Muscle of leg (tissue), 11 donors: Measurements from ENCODE around the gene MIGA1. TPM values are rescaled to one million over a fixed set of nuclear protein-coding genes. Genes with fewer than 3 reads are reported as not detected.

Experiments
- DNase-seq: peaks from one replicate; pipeline ENCODE4 v3.0.0; 2013
- H3K27ac ChIP-seq: one replicate; pipeline ENCODE4 v1.5.1; 2013; ENCODE audit warnings: mild to moderate bottlenecking, low read length, control low read depth
- H3K27me3 ChIP-seq: one replicate; pipeline ENCODE4 v1.6.1; 2013; ENCODE audit warnings: low read length; ENCODE audit not compliant: control insufficient read depth, insufficient read depth
- H3K36me3 ChIP-seq: one replicate; pipeline ENCODE4 v1.6.1; 2013; ENCODE audit warnings: low read length; ENCODE audit not compliant: control insufficient read depth, insufficient read depth
- H3K4me1 ChIP-seq: one replicate; pipeline ENCODE4 v1.6.1; 2013; ENCODE audit warnings: low read length; ENCODE audit not compliant: control insufficient read depth, insufficient read depth
- H3K4me3 ChIP-seq: one replicate; pipeline ENCODE4 v1.5.1; 2013; ENCODE audit warnings: low read length, control low read depth
- H3K9me3 ChIP-seq: replicated peaks from 2 replicates; pipeline ENCODE4 v1.6.1; 2013; ENCODE audit warnings: low read depth, low read length; ENCODE audit not compliant: control insufficient read depth
- WGBS: methylation state at CpG from one replicate; pipeline ENCODE4 v1.1.5; 2013; ENCODE audit warnings: missing lambda C conversion rate; ENCODE audit not compliant: insufficient coverage; 5-methylcytosine and 5-hydroxymethylcytosine counted together
- polyA plus RNA-seq, 8 donors: library from polyadenylated mRNA; unstranded; fragments of 120-200 nt; gene quantifications; one replicate each; pipeline versions ENCODE4 v1.2.1 to v1.2.3, GENCODE V29; 2013; ENCODE audit warnings: inconsistent platforms in 1 of 8, low replicate concordance in 1 of 8; ENCODE audit not compliant: insufficient read length in 8 of 8, insufficient read depth in 1 of 8
- total RNA-seq: library from RNA; stranded (reverse); fragments of 120-200 nt; gene quantifications from one replicate; pipeline ENCODE4 v1.2.4, GENCODE V29; 2013

Gene MIGA1
- total and polyA plus RNA-seq, 9 donors, result 7.1 to 16.9 (median 8.9) TPM

- H3K27me3 ChIP-seq, result no peaks in the 10 kb centered on the region
- H3K4me1 ChIP-seq, result no peaks in the 10 kb centered on the region
- no peak for DNase-seq
- WGBS, result 100% methylated on average over 4 of the region's 4 CpGs
- H3K36me3 ChIP-seq, result no peaks in the 10 kb centered on the region
- no peak overlapping the region for H3K27ac ChIP-seq
- H3K9me3 ChIP-seq, result no peaks in the 10 kb centered on the region
- no peak overlapping the region for H3K4me3 ChIP-seq
Observed at GRCh38 chr1:77874804-77875445, 95.5 kb downstream of the MIGA1 start.

- Histone ChIP-seq H3K27me3 (no peaks in the 10 kb centered on the region), H3K27ac (no peak overlapping the region), H3K4me3 (no peak overlapping the region), H3K9me3 (no peaks in the 10 kb centered on the region), H3K36me3 (no peaks in the 10 kb centered on the region), H3K4me1 (no peaks in the 10 kb centered on the region)
- WGBS, result no CpG with 5 or more reads among the region's 4 CpGs
- DNase-seq, result no peak
Observed at GRCh38 chr1:77876884-77877283, 97.4 kb downstream of the MIGA1 start.

GRCh38 chr1:77881061-77881460, 101.6 kb downstream of the MIGA1 start:
- Histone ChIP-seq H3K9me3 (no peaks in the 10 kb centered on the region), H3K4me3 (no peak overlapping the region), H3K27me3 (no peaks in the 10 kb centered on the region), H3K36me3 (no peaks in the 10 kb centered on the region), H3K4me1 (peaks cover 2% of the 10 kb centered on the region), H3K27ac (no peak overlapping the region)
- 83% methylated on average over 1 of the region's 1 CpG for WGBS
- DNase-seq, result no peak

- no CpG with 5 or more reads among the region's 2 CpGs for WGBS
- H3K27me3 ChIP-seq, result no peaks in the 10 kb centered on the region
- H3K4me3 ChIP-seq, result no peak overlapping the region
- no peak overlapping the region for H3K27ac ChIP-seq
- DNase-seq, result no peak
- H3K9me3 ChIP-seq, result no peaks in the 10 kb centered on the region
- no peaks in the 10 kb centered on the region for H3K36me3 ChIP-seq
- peaks cover 4% of the 10 kb centered on the region for H3K4me1 ChIP-seq
Observed at GRCh38 chr1:77882411-77882810, 103.0 kb downstream of the MIGA1 start.

- DNase-seq, result peak; percentile 94
- H3K27me3 ChIP-seq, result no peaks in the 10 kb centered on the region
- H3K27ac ChIP-seq, result peak within 1 kb of the TSS; percentile 95
- H3K36me3 ChIP-seq, result peaks cover 5% of the 10 kb centered on the region
- WGBS, result under 1% methylated on average over 19 of the region's 36 CpGs
- H3K4me3 ChIP-seq, result peak within 1 kb of the TSS; percentile 87
- peaks cover 11% of the 10 kb centered on the region for H3K4me1 ChIP-seq
- no peaks in the 10 kb centered on the region for H3K9me3 ChIP-seq
Observed at GRCh38 chr1:77888081-77888780, 108.8 kb downstream of the MIGA1 start, which contains the start of gene NEXN. TSS of gene NEXN (plus strand) at chr1:77888624. CDS start at chr1:77916107, 27,483 bp downstream.

GRCh38 chr1:77888781-77889642, 109.6 kb downstream of the MIGA1 start:
- DNase-seq, result peak; percentile 85
- Histone ChIP-seq H3K27ac (peak overlapping the region; percentile 95), H3K36me3 (peaks cover 6% of the 10 kb centered on the region), H3K27me3 (no peaks in the 10 kb centered on the region), H3K4me1 (peaks cover 11% of the 10 kb centered on the region), H3K9me3 (no peaks in the 10 kb centered on the region), H3K4me3 (peak overlapping the region; percentile 87)
- WGBS, result under 1% methylated on average over 30 of the region's 46 CpGs

GRCh38 chr1:77889671-77890070, 110.2 kb downstream of the MIGA1 start:
- peak; percentile 38 for DNase-seq
- WGBS, result no CpG with 5 or more reads among the region's 7 CpGs
- H3K27ac ChIP-seq, result peak overlapping the region; percentile 95
- H3K4me1 ChIP-seq, result peaks cover 11% of the 10 kb centered on the region
- no peaks in the 10 kb centered on the region for H3K27me3 ChIP-seq
- no peaks in the 10 kb centered on the region for H3K9me3 ChIP-seq
- peak overlapping the region; percentile 87 for H3K4me3 ChIP-seq
- peaks cover 6% of the 10 kb centered on the region for H3K36me3 ChIP-seq

GRCh38 chr1:77891200-77891599, 111.8 kb downstream of the MIGA1 start:
- no peaks in the 10 kb centered on the region for H3K9me3 ChIP-seq
- no peaks in the 10 kb centered on the region for H3K27me3 ChIP-seq
- peaks cover 12% of the 10 kb centered on the region for H3K36me3 ChIP-seq
- WGBS, result no CpG with 5 or more reads among the region's 1 CpG
- no peak overlapping the region for H3K27ac ChIP-seq
- DNase-seq, result no peak
- no peak overlapping the region for H3K4me3 ChIP-seq
- H3K4me1 ChIP-seq, result peaks cover 9% of the 10 kb centered on the region

- Histone ChIP-seq H3K27me3 (no peaks in the 10 kb centered on the region), H3K4me3 (no peak overlapping the region), H3K36me3 (peaks cover 7% of the 10 kb centered on the region), H3K27ac (no peak overlapping the region), H3K9me3 (no peaks in the 10 kb centered on the region), H3K4me1 (no peaks in the 10 kb centered on the region)
- WGBS, result no CpG with 5 or more reads among the region's 4 CpGs
- no peak for DNase-seq
Observed at GRCh38 chr1:77899647-77900320, 120.3 kb downstream of the MIGA1 start.
